Measurements from ENCODE around the gene UNC45A.
"Not testable (repeated sequence)": the region's sequence is repeated elsewhere in the genome, so short reads cannot be mapped to it uniquely, and the experiment has no call there.

The UNC45A gene

GRCh38 chr15:90918034-90918788 lies 16.9 kb upstream of the UNC45A start:
- no peak for DNase-seq

GRCh38 chr15:90918835-90919234 lies 16.2 kb upstream of the UNC45A start:
- no peak for DNase-seq

GRCh38 chr15:90921887-90922286 lies 13.2 kb upstream of the UNC45A start:
- no peak for DNase-seq

GRCh38 chr15:90922712-90923322 lies 12.3 kb upstream of the UNC45A start:
- DNase-seq: not testable (repeated sequence)

- no peak for DNase-seq
Observed at GRCh38 chr15:90924375-90924774, 10.7 kb upstream of the UNC45A start.

GRCh38 chr15:90926766-90927165 lies 8.3 kb upstream of the UNC45A start:
- not testable (repeated sequence) for DNase-seq

- DNase-seq: not testable (repeated sequence)
Observed at GRCh38 chr15:90928106-90928505, 7.0 kb upstream of the UNC45A start.

GRCh38 chr15:90929246-90930019 lies 5.7 kb upstream of the UNC45A start:
- no peak for DNase-seq

- DNase-seq: no peak
Observed at GRCh38 chr15:90930861-90931574, 4.1 kb upstream of the UNC45A start.

GRCh38 chr15:90931575-90931827 lies 3.6 kb upstream of the UNC45A start:
- DNase-seq: no peak

GRCh38 chr15:90931828-90932659 lies 3.0 kb upstream of the UNC45A start, which contains the start of gene HDDC3:
HDDC3 (minus strand) TSS chr15:90932549; CDS start chr15:90932540, 9 bp downstream.
- DNase-seq: peak; percentile 87 to 91

GRCh38 chr15:90932660-90932991 lies 2.5 kb upstream of the UNC45A start:
- DNase-seq: no peak

- no peak for DNase-seq
Observed at GRCh38 chr15:90933301-90933700, 1.8 kb upstream of the UNC45A start.

- DNase-seq: peak; percentile 87 to 89
Observed at GRCh38 chr15:90934256-90934948, 683 bp upstream of the UNC45A start.

GRCh38 chr15:90936823-90937222 lies 1.7 kb downstream of the UNC45A start:
- no peak for DNase-seq

- DNase-seq: no peak
Observed at GRCh38 chr15:90938261-90938660, 3.2 kb downstream of the UNC45A start.

- no peak for DNase-seq
Observed at GRCh38 chr15:90939756-90940155, 4.7 kb downstream of the UNC45A start.

GRCh38 chr15:90941038-90941437 lies 6.0 kb downstream of the UNC45A start:
- DNase-seq: no peak

- DNase-seq: no peak
Observed at GRCh38 chr15:90942354-90943120, 7.5 kb downstream of the UNC45A start.

- no peak for DNase-seq
Observed at GRCh38 chr15:90945091-90945490, 10.0 kb downstream of the UNC45A start.

GRCh38 chr15:90946538-90946937 lies 11.5 kb downstream of the UNC45A start:
- DNase-seq: no peak
